H9 (cell line): ENCODE data around the gene MIPOL1. TPM values are rescaled to one million over a fixed set of nuclear protein-coding genes. Genes with fewer than 3 reads are reported as not detected.

Experiments used
- DNase-seq: peaks from one replicate; pipeline ENCODE4 v3.0.0-alpha.2; 2017
- H2AFZ ChIP-seq: one replicate; pipeline ENCODE4 v1.6.1; 2013; ENCODE audit warnings: mild to moderate bottlenecking, low read length, control low read depth, moderate library complexity
- H2AK5ac ChIP-seq: 2 replicates; pipeline ENCODE4 v1.6.1; 2013; ENCODE audit warnings: low read length, control low read depth, mixed read lengths; ENCODE audit not compliant: insufficient read length
- H2BK120ac ChIP-seq: one replicate; pipeline ENCODE4 v1.6.1; 2013; ENCODE audit warnings: low read depth, mild to moderate bottlenecking, low read length, control low read depth, inconsistent platforms; ENCODE audit not compliant: poor library complexity, severe bottlenecking
- H2BK12ac ChIP-seq: 2 replicates; pipeline ENCODE4 v1.6.1; 2013; ENCODE audit warnings: low read length, control low read depth, mixed read lengths, low read depth; ENCODE audit not compliant: insufficient read length
- H2BK15ac ChIP-seq: 2 replicates; pipeline ENCODE4 v1.6.1; 2013; ENCODE audit warnings: low read depth, low read length, control low read depth
- H2BK20ac ChIP-seq: one replicate; pipeline ENCODE4 v1.6.1; 2013; ENCODE audit warnings: low read depth, mild to moderate bottlenecking, low read length, control low read depth, inconsistent platforms; ENCODE audit not compliant: poor library complexity, severe bottlenecking
- H2BK5ac ChIP-seq: 2 replicates; pipeline ENCODE4 v1.6.1; 2013; ENCODE audit warnings: low read length, control low read depth, mixed read lengths; ENCODE audit not compliant: insufficient read length
- H3K14ac ChIP-seq: 2 replicates; pipeline ENCODE4 v1.6.1; 2013; ENCODE audit warnings: low read length, control low read depth; ENCODE audit not compliant: insufficient read depth
- H3K18ac ChIP-seq: 2 replicates; pipeline ENCODE4 v1.6.1; 2013; ENCODE audit warnings: low read depth, mild to moderate bottlenecking, mixed read lengths, low read length, control low read depth; ENCODE audit not compliant: insufficient read length
- H3K23ac ChIP-seq: 2 replicates; pipeline ENCODE4 v1.6.1; 2013; ENCODE audit warnings: low read length, control low read depth, mixed read lengths, low read depth; ENCODE audit not compliant: insufficient read length
- H3K23me2 ChIP-seq: 2 replicates; pipeline ENCODE4 v1.6.1; 2013; ENCODE audit warnings: low read depth, mild to moderate bottlenecking, mixed read lengths, low read length, control low read depth; ENCODE audit not compliant: insufficient read length, poor library complexity, severe bottlenecking
- H3K27ac ChIP-seq: 2 replicates; pipeline ENCODE4 v1.5.1; 2013; ENCODE audit warnings: low read length, control low read depth, mixed read lengths, low read depth; ENCODE audit not compliant: insufficient read length
- H3K27me3 ChIP-seq: 2 replicates; pipeline ENCODE4 v1.6.1; 2013; ENCODE audit warnings: low read length, control low read depth, inconsistent platforms; ENCODE audit not compliant: insufficient read depth
- H3K4ac ChIP-seq: 2 replicates; pipeline ENCODE4 v1.6.1; 2013; ENCODE audit warnings: low read depth, mild to moderate bottlenecking, control low read depth, inconsistent platforms, low read length, moderate library complexity
- H3K4me1 ChIP-seq: 2 replicates; pipeline ENCODE4 v1.6.1; 2013; ENCODE audit warnings: low read length, control low read depth, inconsistent platforms; ENCODE audit not compliant: insufficient read depth
- H3K4me2 ChIP-seq: 2 replicates; pipeline ENCODE4 v1.6.1; 2013; ENCODE audit warnings: low read length, control low read depth, mixed read lengths; ENCODE audit not compliant: insufficient read length, insufficient read depth
- H3K56ac ChIP-seq: 2 replicates; pipeline ENCODE4 v1.6.1; 2013; ENCODE audit warnings: low read depth, mild to moderate bottlenecking, mixed read lengths, low read length, control low read depth; ENCODE audit not compliant: insufficient read length
- H3K79me1 ChIP-seq: 2 replicates; pipeline ENCODE4 v1.6.1; 2013; ENCODE audit warnings: low read depth, mild to moderate bottlenecking, moderate library complexity, low read length, control low read depth, inconsistent platforms; ENCODE audit not compliant: insufficient read depth, poor library complexity, severe bottlenecking
- H3K79me2 ChIP-seq: 2 replicates; pipeline ENCODE4 v1.6.1; 2013; ENCODE audit warnings: low read length, control low read depth, inconsistent platforms; ENCODE audit not compliant: insufficient read depth
- H3K9ac ChIP-seq: 2 replicates; pipeline ENCODE4 v1.6.1; 2013; ENCODE audit warnings: low read length, control low read depth, mixed read lengths; ENCODE audit not compliant: insufficient read length; ENCODE audit errors: extremely low read depth
- H3K9me3 ChIP-seq: one replicate; pipeline ENCODE4 v1.6.1; 2013; ENCODE audit warnings: low read depth, low read length, inconsistent platforms; ENCODE audit not compliant: control insufficient read depth
- H3T11ph ChIP-seq: one replicate; pipeline ENCODE4 v1.6.1; 2013; ENCODE audit warnings: mild to moderate bottlenecking, low read length, control low read depth, inconsistent platforms
- H4K20me1 ChIP-seq: one replicate; pipeline ENCODE4 v1.6.1; 2013; ENCODE audit not compliant: control insufficient read depth, insufficient read length, insufficient read depth
- H4K5ac ChIP-seq: 2 replicates; pipeline ENCODE4 v1.6.1; 2013; ENCODE audit warnings: low read depth, mild to moderate bottlenecking, mixed read lengths, low read length, control low read depth; ENCODE audit not compliant: insufficient read length
- H4K8ac ChIP-seq: replicated peaks from 2 replicates; pipeline ENCODE4 v1.6.1; 2013; ENCODE audit warnings: low read length, control low read depth, mixed read lengths, low read depth; ENCODE audit not compliant: insufficient read length
- H4K91ac ChIP-seq: 2 replicates; pipeline ENCODE4 v1.6.1; 2013; ENCODE audit warnings: low read depth, mild to moderate bottlenecking, moderate library complexity, mixed read lengths, low read length, control low read depth; ENCODE audit not compliant: insufficient read length
- H3K27ac Mint-ChIP-seq, 3 experiments: 2 replicates in 2 of 3; 3 replicates in 1 of 3; pipeline ENCODE4 v1.8.0; 2020 to 2021; ENCODE audit warnings: mixed read lengths in 3 of 3, mild to moderate bottlenecking in 1 of 3, moderate library complexity in 1 of 3
- H3K27me3 Mint-ChIP-seq: 2 replicates; pipeline ENCODE4 v1.8.0; 2021; ENCODE audit warnings: low read depth, mild to moderate bottlenecking, moderate library complexity, mixed read lengths
- H3K36me3 Mint-ChIP-seq, 3 experiments: 2 replicates in 2 of 3; 3 replicates in 1 of 3; pipeline ENCODE4 v1.8.0; 2020 to 2021; ENCODE audit warnings: low read depth in 3 of 3, mixed read lengths in 3 of 3; ENCODE audit not compliant: insufficient read depth in 1 of 3
- H3K4me1 Mint-ChIP-seq, 2 experiments: 2 replicates each; pipeline ENCODE4 v1.8.0; 2020; ENCODE audit warnings: mixed read lengths in 2 of 2
- H3K4me3 Mint-ChIP-seq, 2 experiments: 2 replicates in 1 of 2; 3 replicates in 1 of 2; pipeline ENCODE4 v1.8.0; 2020 to 2021; ENCODE audit warnings: mild to moderate bottlenecking in 2 of 2, mixed read lengths in 2 of 2, moderate library complexity in 1 of 2
- H3K9me3 Mint-ChIP-seq, 2 experiments: 2 replicates in 1 of 2; 3 replicates in 1 of 2; pipeline ENCODE4 v1.8.0; 2020; ENCODE audit warnings: mild to moderate bottlenecking in 2 of 2, mixed read lengths in 2 of 2, moderate library complexity in 1 of 2
- CTCF ChIP-seq: fragments of 200-600 bp; sonication (generic); conservative IDR thresholded peaks from 3 replicates; pipeline ENCODE4 v1.8.0; 2021; ENCODE audit warnings: antibody characterized with exemption, mild to moderate bottlenecking
- total RNA-seq: library from RNA; stranded (reverse); gene quantifications from 2 replicates; pipeline ENCODE4 v1.2.1, GENCODE V29; 2021

MIPOL1 gene
- total RNA-seq, 1 experiment from 2014 or later: 15.6 TPM

- Histone ChIP-seq H3K4me1 (no peaks in the 10 kb centered on the region), H4K20me1 (no peaks in the 10 kb centered on the region), H3K79me1 (no peaks in the 10 kb centered on the region), H2AK5ac (no peak overlapping the region), H2BK120ac (no peak overlapping the region), H3K18ac (no peak overlapping the region), H3K79me2 (no peaks in the 10 kb centered on the region), H3K56ac (no peak overlapping the region), H3K27ac (no peak overlapping the region), H3K14ac (no peak overlapping the region), H3K9me3 (no peaks in the 10 kb centered on the region), H4K91ac (no peak overlapping the region), H4K5ac (no peak overlapping the region), H3K23me2 (peaks cover 3% of the 10 kb centered on the region), H2BK20ac (no peak overlapping the region), H2BK15ac (no peak overlapping the region), H3K23ac (no peak overlapping the region), H2BK5ac (no peak overlapping the region), H3K9ac (no peak overlapping the region), H3K4me2 (no peak overlapping the region), H2AFZ (no peak overlapping the region), H3T11ph (no peak overlapping the region), H3K4ac (no peak overlapping the region), H3K27me3 (no peaks in the 10 kb centered on the region), H2BK12ac (no peak overlapping the region), H4K8ac (no peak overlapping the region)
- Mint-ChIP-seq H3K9me3 (no peaks in the 10 kb centered on the region; a peak in 1 of 5 replicates), H3K4me1 (no peaks in the 10 kb centered on the region), H3K36me3 (peaks cover 5 to 11% (median 11%) of the 10 kb centered on the region in 3 experiments), H3K27me3 (no peaks in the 10 kb centered on the region), H3K4me3 (no peak overlapping the region), H3K27ac (no peak overlapping the region)
- DNase-seq: no peak
- TF ChIP-seq CTCF: no peak
These were observed 87.0 kb downstream of the MIPOL1 start for GRCh38 chr14:37284760-37285159.
